T-helper 1 cell treated with Interleukin-12 subunit alpha and Interleukin-12 subunit beta and Interleukin-4 antibody, amounts not matched to agents 30 ng/mL and 1 ng/mL, for 36 hours (primary cell): ENCODE results near the gene PCARE. TPM values are rescaled to one million over a fixed set of nuclear protein-coding genes. Genes with fewer than 3 reads are reported as not detected.

ENCODE experiments used
- total RNA-seq: library from RNA; stranded (reverse); gene quantifications from 2 replicates; pipeline ENCODE4 v1.2.3, GENCODE V29; 2022

The PCARE gene
- total RNA-seq, 1 donor from 2014 or later, result not detected

Other genes starting within 250 kb of the PCARE start
- 14.9 and 17.5 TPM in 2 replicates for gene TRMT61B, start 204.2 kb downstream of the PCARE start, total RNA-seq
- gene WDR43, start 179.9 kb downstream of the PCARE start, total RNA-seq, result 90.2 and 92.5 TPM in 2 replicates
- 4.3 and 6.4 TPM in 2 replicates for gene TOGARAM2, start 93.2 kb downstream of the PCARE start, total RNA-seq
- 29.4 and 32.0 TPM in 2 replicates for gene CLIP4, start 40.9 kb upstream of the PCARE start, total RNA-seq